ENCODE data around the gene PALB2. TPM values are rescaled to one million over a fixed set of nuclear protein-coding genes. Genes with fewer than 3 reads are reported as not detected.

Gene PALB2
- total RNA-seq, 5 donors from 2014 or later (not counting 1 experiment from before 2014, with no cell fraction given) = 7.9 to 13.1 (median 12.5) TPM

Other genes with a start within 250 kb of the PALB2 start
- gene COG7, start 188.1 kb downstream of the PALB2 start, total RNA-seq = 10 to 100 TPM; 15.8 to 23.2 (median 22.4) TPM
- gene GGA2, start 130.8 kb downstream of the PALB2 start, total RNA-seq = 100 to 1,000 TPM in 2 of 5 donors, 10 to 100 TPM in 3; 84.0 to 146 (median 99.6) TPM
- gene EARS2, start 84.0 kb downstream of the PALB2 start, total RNA-seq = 10 to 100 TPM; 10.8 to 19.4 (median 15.9) TPM
- gene UBFD1, start 83.6 kb downstream of the PALB2 start, total RNA-seq = 10 to 100 TPM; 43.6 to 49.1 (median 46.3) TPM
- gene NDUFAB1, start 45.0 kb downstream of the PALB2 start, total RNA-seq = 10 to 100 TPM; 24.2 to 44.3 (median 41.0) TPM
- gene DCTN5, start 156 bp upstream of the PALB2 start, total RNA-seq = 10 to 100 TPM; 49.8 to 68.7 (median 59.9) TPM
- gene PLK1, start 37.6 kb upstream of the PALB2 start, total RNA-seq = 1 to 10 TPM; 1.5 to 4.6 (median 3.7) TPM
- under 1 TPM in 2 of 5 donors, not detected in 3; 0.10 to 0.38 TPM for gene ERN2, start 71.9 kb upstream of the PALB2 start, total RNA-seq
- gene CHP2, start 113.7 kb upstream of the PALB2 start, total RNA-seq = not detected
- gene PRKCB, start 194.7 kb upstream of the PALB2 start, total RNA-seq = 100 to 1,000 TPM in 4 of 5 donors, 10 to 100 TPM in 1; 84.7 to 114 (median 105) TPM

Data from T-cell (primary cell).